ENCODE results near the gene PTPRE. TPM values are rescaled to one million over a fixed set of nuclear protein-coding genes. Genes with fewer than 3 reads are reported as not detected.
A peak's percentile ranks its signal among the peaks of the same experiment; 100 is the strongest.

The PTPRE gene
- total RNA-seq, 4 donors from 2014 or later: 10.2 to 46.8 (median 28.8) TPM

DNA sequence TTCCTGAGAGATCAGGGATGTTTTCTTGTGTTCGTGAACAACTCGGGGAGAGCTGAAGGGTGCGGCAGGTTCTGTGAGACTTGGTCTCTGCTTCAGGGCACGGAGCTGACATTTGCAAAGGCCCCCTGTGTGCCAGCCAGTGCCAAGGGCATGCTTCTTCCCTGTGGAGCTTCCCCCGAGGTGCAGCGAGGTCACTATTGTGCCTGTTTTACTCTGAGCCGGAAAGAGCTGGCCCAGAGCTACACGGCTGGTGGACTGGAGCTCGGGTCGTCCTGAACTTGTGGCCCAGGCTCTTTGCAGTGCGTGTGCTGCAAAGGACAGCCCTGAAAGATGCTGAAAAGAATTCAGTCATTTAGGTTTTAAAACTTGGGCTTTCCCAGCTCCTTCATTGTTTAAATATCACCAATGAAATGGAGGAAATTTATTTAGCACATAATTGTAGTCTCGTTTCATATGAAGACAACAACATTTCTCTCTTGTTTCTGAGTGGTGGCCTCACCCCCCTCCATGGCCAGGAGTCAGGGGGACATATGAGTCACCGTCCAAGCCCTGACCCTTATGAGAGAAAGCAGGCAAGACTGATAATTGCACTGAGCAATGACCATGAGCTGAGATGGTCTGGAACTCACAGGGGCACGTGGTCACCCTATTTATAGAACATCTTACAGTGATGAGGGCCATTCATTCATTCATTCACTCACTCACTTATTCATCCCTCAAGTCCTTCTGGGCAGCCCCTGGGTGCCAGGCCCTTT, 102.6 kb downstream of the PTPRE start:
- no peak overlapping the region for H3K27ac ChIP-seq
- DNase-seq (ENCODE audit: low spot score in 2 of 2): peak in 1 of 2 donors; percentile 49
- no peaks in the 10 kb centered on the region for H3K9me3 ChIP-seq
- peaks cover 4% of the 10 kb centered on the region for H3K27me3 ChIP-seq
- 68% methylated on average over 12 of the region's 14 CpGs for WGBS
- H3K4me1 ChIP-seq: peaks cover 8% of the 10 kb centered on the region
- no peaks in the 10 kb centered on the region for H3K36me3 ChIP-seq
- H3K4me3 ChIP-seq: no peak overlapping the region
- TF ChIP-seq, protein P1, sequence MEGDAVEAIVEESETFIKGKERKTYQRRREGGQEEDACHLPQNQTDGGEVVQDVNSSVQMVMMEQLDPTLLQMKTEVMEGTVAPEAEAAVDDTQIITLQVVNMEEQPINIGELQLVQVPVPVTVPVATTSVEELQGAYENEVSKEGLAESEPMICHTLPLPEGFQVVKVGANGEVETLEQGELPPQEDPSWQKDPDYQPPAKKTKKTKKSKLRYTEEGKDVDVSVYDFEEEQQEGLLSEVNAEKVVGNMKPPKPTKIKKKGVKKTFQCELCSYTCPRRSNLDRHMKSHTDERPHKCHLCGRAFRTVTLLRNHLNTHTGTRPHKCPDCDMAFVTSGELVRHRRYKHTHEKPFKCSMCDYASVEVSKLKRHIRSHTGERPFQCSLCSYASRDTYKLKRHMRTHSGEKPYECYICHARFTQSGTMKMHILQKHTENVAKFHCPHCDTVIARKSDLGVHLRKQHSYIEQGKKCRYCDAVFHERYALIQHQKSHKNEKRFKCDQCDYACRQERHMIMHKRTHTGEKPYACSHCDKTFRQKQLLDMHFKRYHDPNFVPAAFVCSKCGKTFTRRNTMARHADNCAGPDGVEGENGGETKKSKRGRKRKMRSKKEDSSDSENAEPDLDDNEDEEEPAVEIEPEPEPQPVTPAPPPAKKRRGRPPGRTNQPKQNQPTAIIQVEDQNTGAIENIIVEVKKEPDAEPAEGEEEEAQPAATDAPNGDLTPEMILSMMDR (IDR thresholded peaks at IDR 0.05): no peak
- no peak for TF ChIP-seq POLR2AphosphoS5 (IDR thresholded peaks at IDR 0.05)
- TF ChIP-seq POLR2A (IDR thresholded peaks at IDR 0.05): no peak
- TF ChIP-seq EP300 (IDR thresholded peaks at IDR 0.05): no peak

DNA sequence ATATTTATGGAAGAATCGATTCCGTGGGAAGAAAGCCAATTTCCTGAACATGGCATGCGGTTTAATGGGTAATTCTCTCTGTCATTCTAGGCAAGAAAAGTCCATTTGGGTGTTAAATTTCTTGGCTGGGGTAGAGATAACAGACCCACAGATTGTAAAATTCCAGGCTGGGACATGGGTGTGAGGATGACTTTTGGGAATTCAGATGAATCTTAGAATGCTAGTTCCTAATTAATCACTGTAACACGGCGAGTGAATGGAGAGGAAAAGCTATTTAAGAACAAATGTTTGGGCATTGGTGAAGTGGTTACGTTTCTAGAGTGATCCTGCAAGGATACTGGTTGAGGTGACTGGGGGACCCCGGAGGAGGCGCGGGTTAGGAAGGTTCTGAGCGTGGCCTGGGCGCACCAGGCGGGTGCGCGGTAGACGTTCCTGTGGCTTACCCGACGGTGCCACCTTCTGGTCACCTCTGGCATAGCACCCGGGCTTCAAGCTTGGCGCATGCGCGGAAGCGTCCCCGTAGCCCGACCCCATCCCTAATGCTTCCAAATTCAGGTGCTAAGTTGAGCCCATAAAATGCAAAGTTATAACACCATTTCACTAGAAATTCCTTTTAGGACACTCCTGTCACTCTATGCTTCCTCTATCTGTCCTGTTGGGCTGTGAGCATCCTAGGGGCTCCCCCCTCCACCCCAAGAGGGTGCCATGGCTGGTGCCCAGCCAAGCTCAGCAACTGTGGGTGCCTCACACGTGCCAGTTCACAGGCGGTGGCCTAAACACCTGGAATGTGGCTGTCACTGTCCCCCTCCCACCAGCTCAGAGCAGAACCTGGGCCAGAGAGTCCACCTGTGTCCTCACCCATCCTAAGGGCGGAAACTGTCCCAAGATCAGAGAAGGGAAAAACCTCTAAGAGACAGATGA, 104.4 kb downstream of the PTPRE start:
- DNase-seq (ENCODE audit: low spot score in 2 of 2): peak; percentile 87 to 88
- H3K27ac ChIP-seq: no peak overlapping the region
- WGBS: 19% methylated on average over 20 of the region's 27 CpGs
- TF ChIP-seq, protein P1 (IDR thresholded peaks at IDR 0.05): peak; percentile 95 to 99
- no peak for TF ChIP-seq POLR2A (IDR thresholded peaks at IDR 0.05)
- no peaks in the 10 kb centered on the region for H3K9me3 ChIP-seq
- no peaks in the 10 kb centered on the region for H3K36me3 ChIP-seq
- no peak overlapping the region for H3K4me3 ChIP-seq
- H3K27me3 ChIP-seq: peaks cover 4% of the 10 kb centered on the region
- H3K4me1 ChIP-seq: peaks cover 8% of the 10 kb centered on the region

GRCh38 chr10:128013626-128014025, 106.7 kb downstream of the PTPRE start:
- H3K4me3 ChIP-seq: no peak overlapping the region
- H3K27me3 ChIP-seq: peaks cover 2% of the 10 kb centered on the region
- TF ChIP-seq, protein P1 (IDR thresholded peaks at IDR 0.05): no peak
- TF ChIP-seq POLR2AphosphoS5 (IDR thresholded peaks at IDR 0.05): no peak
- TF ChIP-seq POLR2A (IDR thresholded peaks at IDR 0.05): no peak
- TF ChIP-seq EP300 (IDR thresholded peaks at IDR 0.05): no peak
- no peaks in the 10 kb centered on the region for H3K36me3 ChIP-seq
- WGBS: 90% methylated on average over 4 of the region's 4 CpGs
- H3K9me3 ChIP-seq: no peaks in the 10 kb centered on the region
- no peak overlapping the region for H3K27ac ChIP-seq
- H3K4me1 ChIP-seq: peaks cover 8% of the 10 kb centered on the region
- DNase-seq (ENCODE audit: low spot score in 2 of 2): no peak

- Histone ChIP-seq H3K36me3 (no peaks in the 10 kb centered on the region), H3K27me3 (no peaks in the 10 kb centered on the region), H3K4me1 (peaks cover 8% of the 10 kb centered on the region), H3K4me3 (no peak overlapping the region), H3K9me3 (no peaks in the 10 kb centered on the region), H3K27ac (no peak overlapping the region)
- no peak for DNase-seq (ENCODE audit: low spot score in 2 of 2)
- 74% methylated on average over 7 of the region's 7 CpGs for WGBS
- TF ChIP-seq, protein P1 (IDR thresholded peaks at IDR 0.05): no peak
- no peak for TF ChIP-seq EP300 (IDR thresholded peaks at IDR 0.05)
- TF ChIP-seq POLR2A (IDR thresholded peaks at IDR 0.05): no peak
- TF ChIP-seq POLR2AphosphoS5 (IDR thresholded peaks at IDR 0.05): no peak
These were observed 107.3 kb downstream of the PTPRE start for GRCh38 chr10:128014236-128014635.
